ENCODE measurements around the gene VEPH1. TPM values are rescaled to one million over a fixed set of nuclear protein-coding genes. Genes with fewer than 3 reads are reported as not detected.

VEPH1 gene
- polyA plus RNA-seq, 1 experiment = 17.9 TPM

- CTCF ChIA-PET = interaction anchor here (0.6 kb wide), 1 partner anchor 1071 kb away, joined by 3 read pairs; no protein-coding TSS in a partner anchor
- no peak for DNase-seq (ENCODE audit: low read depth)
- Histone ChIP-seq H3K36me3 (ENCODE audit: control insufficient read depth, insufficient read depth, low read length) (no peaks in the 10 kb centered on the region), H3K4me3 (ENCODE audit: low read depth, low read length) (no peak overlapping the region), H3K27me3 (ENCODE audit: control insufficient read depth, insufficient read depth, low read length) (no peaks in the 10 kb centered on the region)
- POLR2A ChIA-PET = no interaction called here
- TF ChIP-seq CTCF (IDR thresholded peaks at IDR 0.05; ENCODE audit: insufficient read depth, low read depth, low read length) = no peak
Observed at GRCh38 chr3:157469561-157470294, 33.5 kb downstream of the VEPH1 start.

- Histone ChIP-seq H3K36me3 (ENCODE audit: control insufficient read depth, insufficient read depth, low read length) (no peaks in the 10 kb centered on the region), H3K27me3 (ENCODE audit: control insufficient read depth, insufficient read depth, low read length) (no peaks in the 10 kb centered on the region), H3K4me3 (ENCODE audit: low read depth, low read length) (no peak overlapping the region)
- no peak for DNase-seq (ENCODE audit: low read depth)
- ChIA-PET CTCF (interaction anchor here (0.8 kb wide), 1 partner anchor 66 kb away, joined by 4 read pairs; no protein-coding TSS in a partner anchor), POLR2A (interaction anchor here (0.6 kb wide), 1 partner anchor 307 kb away, joined by 5 read pairs; the partner anchor contains the start of gene CCNL1)
- no peak for TF ChIP-seq CTCF (IDR thresholded peaks at IDR 0.05; ENCODE audit: insufficient read depth, low read depth, low read length)
Observed at GRCh38 chr3:157467200-157467599, 36.0 kb downstream of the VEPH1 start.

- no peak overlapping the region for H3K4me3 ChIP-seq (ENCODE audit: low read depth, low read length)
- H3K36me3 ChIP-seq (ENCODE audit: control insufficient read depth, insufficient read depth, low read length) = no peaks in the 10 kb centered on the region
- POLR2A ChIA-PET = no interaction called here
- H3K27me3 ChIP-seq (ENCODE audit: control insufficient read depth, insufficient read depth, low read length) = no peaks in the 10 kb centered on the region
- no peak for TF ChIP-seq CTCF (IDR thresholded peaks at IDR 0.05; ENCODE audit: insufficient read depth, low read depth, low read length)
- DNase-seq (ENCODE audit: low read depth) = no peak
- CTCF ChIA-PET = interaction anchor here (1.2 to 2.3 kb wide), 3 partner anchors 7 to 32 kb away, joined by 3 to 5 read pairs (median 3); no protein-coding TSS in a partner anchor
Observed at GRCh38 chr3:157465741-157466140, 37.5 kb downstream of the VEPH1 start.

- Histone ChIP-seq H3K4me3 (ENCODE audit: low read depth, low read length) (no peak overlapping the region), H3K36me3 (ENCODE audit: control insufficient read depth, insufficient read depth, low read length) (no peaks in the 10 kb centered on the region), H3K27me3 (ENCODE audit: control insufficient read depth, insufficient read depth, low read length) (no peaks in the 10 kb centered on the region)
- TF ChIP-seq CTCF (IDR thresholded peaks at IDR 0.05; ENCODE audit: insufficient read depth, low read depth, low read length) = no peak
- ChIA-PET POLR2A (no interaction called here), CTCF (interaction anchor here (0.6 to 2.3 kb wide), 5 partner anchors 9 to 275 kb away, joined by 3 to 5 read pairs (median 3); no protein-coding TSS in a partner anchor)
- no peak for DNase-seq (ENCODE audit: low read depth)
Observed at GRCh38 chr3:157464321-157464720, 38.9 kb downstream of the VEPH1 start.

- Histone ChIP-seq H3K36me3 (ENCODE audit: control insufficient read depth, insufficient read depth, low read length) (no peaks in the 10 kb centered on the region), H3K4me3 (ENCODE audit: low read depth, low read length) (no peak overlapping the region), H3K27me3 (ENCODE audit: control insufficient read depth, insufficient read depth, low read length) (no peaks in the 10 kb centered on the region)
- TF ChIP-seq CTCF (IDR thresholded peaks at IDR 0.05; ENCODE audit: insufficient read depth, low read depth, low read length) = no peak
- ChIA-PET POLR2A (no interaction called here), CTCF (interaction anchor here (0.8 to 2.3 kb wide), 2 partner anchors 11 to 259 kb away, joined by 3 to 5 read pairs; no protein-coding TSS in a partner anchor)
- DNase-seq (ENCODE audit: low read depth) = no peak
Observed at GRCh38 chr3:157463816-157464215, 39.4 kb downstream of the VEPH1 start.
